GM12878 (cell line): Measurements from ENCODE around the gene GRM3. TPM values are rescaled to one million over a fixed set of nuclear protein-coding genes. Genes with fewer than 3 reads are reported as not detected.

Source experiments
- ATAC-seq: fragments of 200-7000 bp; cut with Tn5 transposase; 3 replicates; pipeline ENCODE4 v1.9.1; 2020; ENCODE audit warnings: mild to moderate bottlenecking, moderate library complexity
- BruUV-seq: library from RNA; stranded (reverse); fragments of 400-500 nt; replicated peaks from 2 replicates; lab custom pipeline; 2021; lab: Mats Ljungman, UMichigan
- CTCF ChIA-PET: fragments of 300-600 bp; sonication (Branson Sonifier 250); formaldehyde crosslinking; extraction: SDS; loops from one replicate; lab custom pipeline; 2021; ENCODE audit warnings: inconsistent platforms; lab: Yijun Ruan, JAX
- POLR2A ChIA-PET: fragments of 350-600 bp; formaldehyde crosslinking; extraction: SDS; loops from one replicate; lab custom pipeline; 2021; ENCODE audit warnings: inconsistent platforms; lab: Charles Lee
- RAD21 ChIA-PET: fragments of 300-600 bp; sonication (Branson Sonifier 250); formaldehyde crosslinking; loops from one replicate; lab custom pipeline; 2023; ENCODE audit warnings: antibody characterized with exemption; ENCODE audit not compliant: unreplicated experiment; lab: Charles Lee
- SMC1A ChIA-PET: fragments of 300-600 bp; sonication (Branson Sonifier 250); formaldehyde crosslinking; loops from one replicate; lab custom pipeline; 2023; ENCODE audit not compliant: unreplicated experiment, uncharacterized antibody; lab: Charles Lee
- DNase-seq: peaks from one replicate; pipeline ENCODE4 v3.0.0-alpha.2; 2011; ENCODE audit warnings: low read depth, low spot score
- FAIRE-seq: peaks from 3 replicates; lab custom pipeline; 2011; peaks lifted over from hg19 to GRCh38; lab: Jason Lieb, UNC
- H2AFZ ChIP-seq: 2 replicates; pipeline ENCODE4 v1.6.0; 2011; ENCODE audit warnings: low read depth, low read length, control low read depth; ENCODE audit not compliant: control insufficient read depth
- H3K27ac ChIP-seq: 2 replicates; pipeline ENCODE4 v1.5.1; 2011; ENCODE audit warnings: control low read depth; ENCODE audit not compliant: control insufficient read depth, insufficient read depth
- H3K27me3 ChIP-seq, 2 experiments: replicated peaks in 1 of 2; 2 replicates each; pipeline versions ENCODE4 v1.6.0 to v1.6.1; 2011; ENCODE audit warnings: low read length in 1 of 2; ENCODE audit not compliant: control insufficient read depth in 2 of 2, insufficient read depth in 2 of 2
- H3K36me3 ChIP-seq, 2 experiments: 2 replicates each; pipeline ENCODE4 v1.5.1; 2011; ENCODE audit warnings: low read length in 1 of 2; ENCODE audit not compliant: control insufficient read depth in 2 of 2, insufficient read depth in 2 of 2
- H3K4me1 ChIP-seq: 2 replicates; pipeline ENCODE4 v1.6.1; 2011; ENCODE audit warnings: mild to moderate bottlenecking, low read length, moderate library complexity, mixed read lengths; ENCODE audit not compliant: control insufficient read depth, insufficient read depth
- H3K4me2 ChIP-seq: 2 replicates; pipeline ENCODE4 v1.6.0; 2011; ENCODE audit warnings: control low read depth; ENCODE audit not compliant: control insufficient read depth, insufficient read depth
- H3K4me3 ChIP-seq: fragments of 200-600 bp; sonication (generic); 2 replicates; pipeline ENCODE4 v1.5.1; 2016
- H3K79me2 ChIP-seq: 2 replicates; pipeline ENCODE4 v1.6.0; 2011; ENCODE audit warnings: low read length; ENCODE audit not compliant: control insufficient read depth, insufficient read depth
- H3K9ac ChIP-seq: 2 replicates; pipeline ENCODE4 v1.8.0; 2011; ENCODE audit warnings: low read length, control low read depth, mixed read lengths; ENCODE audit not compliant: control insufficient read depth, insufficient read depth
- H3K9me3 ChIP-seq: replicated peaks from 3 replicates; pipeline ENCODE4 v1.5.1; 2011; ENCODE audit warnings: mild to moderate bottlenecking, low read length; ENCODE audit not compliant: control insufficient read depth, insufficient read depth
- H4K20me1 ChIP-seq: 2 replicates; pipeline ENCODE4 v1.6.0; 2011; ENCODE audit not compliant: control insufficient read depth, insufficient read depth
- EGR1 ChIP-seq, 2 experiments: IDR thresholded peaks; 1 replicate in 1 of 2; 2 replicates in 1 of 2; pipeline ENCODE4 v1.6.1; 2011 to 2012; ENCODE audit warnings: low read depth in 2 of 2, low read length in 2 of 2, borderline replicate concordance in 1 of 2, mild to moderate bottlenecking in 1 of 2, moderate library complexity in 1 of 2
- KAT2A ChIP-seq: conservative IDR thresholded peaks from 2 replicates; pipeline ENCODE4 v1.6.1; 2011; ENCODE audit warnings: low read depth, low read length; ENCODE audit not compliant: control insufficient read depth
- KDM1A ChIP-seq: fragments of 200-600 bp; sonication (generic); IDR thresholded peaks from 2 replicates; pipeline ENCODE4 v1.6.1; 2016; ENCODE audit warnings: borderline replicate concordance
- NFIC ChIP-seq: IDR thresholded peaks from 2 replicates; pipeline ENCODE4 v1.6.1; 2012; ENCODE audit warnings: low read depth, mild to moderate bottlenecking, inconsistent platforms, low read length, moderate library complexity
- RUNX3 ChIP-seq: IDR thresholded peaks from 2 replicates; pipeline ENCODE4 v1.6.1; 2012; ENCODE audit warnings: low read length, inconsistent platforms
- ZNF207 ChIP-seq: fragments of 450-650 bp; IDR thresholded peaks from 2 replicates; pipeline ENCODE4 v1.6.1; 2014; ENCODE audit warnings: antibody characterized with exemption, mild to moderate bottlenecking, borderline replicate concordance
- ZNF384 ChIP-seq: IDR thresholded peaks from 2 replicates; pipeline ENCODE4 v1.6.1; 2012; ENCODE audit warnings: low read depth, mild to moderate bottlenecking, low read length, improper control_type of control experiment, borderline replicate concordance
- WGBS: methylation state at CpG from one replicate; pipeline ENCODE4 v1.1.6; 2016; ENCODE audit warnings: low lambda C conversion rate; ENCODE audit not compliant: insufficient replicate concordance, insufficient coverage; ENCODE audit errors: missing lambda C conversion rate; 5-methylcytosine and 5-hydroxymethylcytosine counted together
- in situ Hi-C: fragments of 300-500 bp; cut with MboI; formaldehyde crosslinking; loops from 9 replicates; pipeline ENCODE4 v1.14.3; 2018; ENCODE audit warnings: mixed read lengths
- intact Hi-C: fragments of 100-400 bp; cut with micrococcal nuclease; formaldehyde crosslinking; loops from one replicate; pipeline ENCODE4 v1.14.2; 2022; ENCODE audit not compliant: unreplicated experiment
- polyA plus RNA-seq, 11 experiments: library from polyadenylated mRNA; depleted of rRNA in 4 of 11; unstranded in 6 of 11; stranded (reverse) in 5 of 11; fragments of >200 nt; fragmentation: Nextera tagmentation in 4 of 11; fragmentation: Illumina TruSeq in 1 of 11; extraction: Ambion mirVana in 4 of 11; extraction: Trizol in 1 of 11; gene quantifications; 1 replicate in 1 of 11; 2 replicates in 10 of 11; pipeline versions ENCODE4 v1.2.1 to v1.2.3, GENCODE V29; 2011 to 2016; ENCODE audit warnings: inconsistent platforms in 2 of 11, missing spikeins in 2 of 11, low read depth in 1 of 11
- total RNA-seq, 4 experiments: library from RNA; depleted of rRNA in 3 of 4; stranded (reverse); fragments of >200 nt in 3 of 4; fragmentation: Illumina TruSeq in 1 of 4; extraction: Trizol in 1 of 4; gene quantifications; 2 replicates each; pipeline versions ENCODE4 v1.2.1 to v1.2.3, GENCODE V29; 2013 to 2021

Gene GRM3
- total and polyA plus RNA-seq, 10 of the 15 experiments (the other 5 are each of a cell fraction or from before 2014, with no cell fraction given): 0.03 to 0.49 (median 0.15) TPM; not detected in 1

- H3K4me1 ChIP-seq: peaks cover 12% of the 10 kb centered on the region
- H3K4me3 ChIP-seq: no peak overlapping the region
- no peaks in the 10 kb centered on the region for H4K20me1 ChIP-seq
- 16% methylated on average over 4 of the region's 4 CpGs for WGBS
- ChIA-PET SMC1A (interaction anchor here (0.8 kb wide), 1 partner anchor 9 kb away, joined by 3 read pairs; no protein-coding TSS in a partner anchor), CTCF (no interaction called here), POLR2A (no interaction called here), RAD21 (no interaction called here)
- peak overlapping the region; percentile 23; the same call in 1 of the 2 replicates for H3K4me2 ChIP-seq
- H3K36me3 ChIP-seq: no peaks in the 10 kb centered on the region
- H3K27ac ChIP-seq: no peak overlapping the region
- no TSS peak for BruUV-seq
- H3K9me3 ChIP-seq: no peaks in the 10 kb centered on the region
- peak; percentile 56; the same call in 2 of the 3 replicates for ATAC-seq
- no peaks in the 10 kb centered on the region; a peak in 1 of 4 replicates for H3K27me3 ChIP-seq
- 0 out of 2 replicates have a peak, but pooled peaks have one; percentile 16 for TF ChIP-seq NFIC
- peak; percentile 43; the same call in 1 of the 2 replicates for TF ChIP-seq RUNX3
- no peak for TF ChIP-seq KDM1A
- no peak for TF ChIP-seq KAT2A
- no peak for TF ChIP-seq ZNF207
- intact Hi-C loops: no loop called here
- H2AFZ ChIP-seq: no peak overlapping the region
- in situ Hi-C loops: no loop called here
- no peak overlapping the region for H3K9ac ChIP-seq
- FAIRE-seq: no peak
- no peak for DNase-seq
- H3K79me2 ChIP-seq: no peaks in the 10 kb centered on the region
Observed at GRCh38 chr7:86768967-86769760, 125.5 kb downstream of the GRM3 start.

GRCh38 chr7:86773309-86773708 is 129.6 kb downstream of the GRM3 start:
- ChIA-PET SMC1A (interaction anchor here (0.5 kb wide), 1 partner anchor 668 kb away, joined by 4 read pairs; no protein-coding TSS in a partner anchor), CTCF (no interaction called here), RAD21 (no interaction called here), POLR2A (no interaction called here)
- TF ChIP-seq EGR1 (IDR thresholded peaks at IDR 0.05; ENCODE audit: borderline replicate concordance in 1 of 2, low read depth in 2 of 2, low read length in 2 of 2): peak in 1 of 2 experiments; percentile 40; a peak in 1 of 3 replicates
- TF ChIP-seq RUNX3: 0 out of 2 replicates have a peak, but pooled peaks have one; percentile 27
- TF ChIP-seq ZNF384: no peak
- Histone ChIP-seq H3K4me1 (peaks cover 9% of the 10 kb centered on the region), H3K79me2 (no peaks in the 10 kb centered on the region), H4K20me1 (no peaks in the 10 kb centered on the region), H3K4me2 (no peak overlapping the region), H2AFZ (no peak overlapping the region), H3K4me3 (no peak overlapping the region), H3K27ac (no peak overlapping the region), H3K36me3 (no peaks in the 10 kb centered on the region), H3K9ac (no peak overlapping the region), H3K9me3 (no peaks in the 10 kb centered on the region), H3K27me3 (no peaks in the 10 kb centered on the region; a peak in 1 of 4 replicates)
- no TSS peak for BruUV-seq
- no peak for DNase-seq
- in situ Hi-C loops: no loop called here
- intact Hi-C loops: no loop called here
- no peak for ATAC-seq
- no peak for FAIRE-seq
